GM18951 (cell line): Measurements from ENCODE around the gene IGFBP7.

Experiments used
- POLR2A ChIP-seq: IDR thresholded peaks from 4 replicates; pipeline ENCODE4 v1.6.1; 2011; ENCODE audit warnings: mild to moderate bottlenecking; ENCODE audit not compliant: insufficient read length, insufficient read depth; ENCODE audit errors: extremely low read depth
- in situ Hi-C: fragments of 300-500 bp; cut with MboI; formaldehyde crosslinking; loops from one replicate; pipeline ENCODE4 v1.12.0; 2022; ENCODE audit warnings: low sequenced_read_pairs, mixed read lengths, inconsistent platforms; ENCODE audit not compliant: unreplicated experiment

IGFBP7 gene

GRCh38 chr4:56999751-57000150, 110.4 kb downstream of the IGFBP7 start:
- TF ChIP-seq POLR2A: no peak
- in situ Hi-C loops: no loop called here

- TF ChIP-seq POLR2A: no peak
- in situ Hi-C loops: no loop called here
Measured at GRCh38 chr4:56995525-56995924, 114.7 kb downstream of the IGFBP7 start.

- no peak for TF ChIP-seq POLR2A
- in situ Hi-C loops: no loop called here
Measured at GRCh38 chr4:56990109-56990905, 119.9 kb downstream of the IGFBP7 start.

- in situ Hi-C loops: no loop called here
- TF ChIP-seq POLR2A: no peak
Measured at GRCh38 chr4:56986952-56987351, 123.2 kb downstream of the IGFBP7 start.

- in situ Hi-C loops: no loop called here
- TF ChIP-seq POLR2A: no peak
Measured at GRCh38 chr4:56986192-56986591, 124.0 kb downstream of the IGFBP7 start.

GRCh38 chr4:56981795-56982201, 128.4 kb downstream of the IGFBP7 start:
- TF ChIP-seq POLR2A: no peak
- in situ Hi-C loops: no loop called here
